COR-L47 (cell line): ENCODE measurements around the gene FAM13C.
"Not testable (repeated sequence)": the region's sequence is repeated elsewhere in the genome, so short reads cannot be mapped to it uniquely, and the experiment has no call there.

Experiments used
- DNase-seq: peaks from one replicate; lab custom pipeline; 2025; lab: John Stamatoyannopoulos, UW

The FAM13C gene

DNA sequence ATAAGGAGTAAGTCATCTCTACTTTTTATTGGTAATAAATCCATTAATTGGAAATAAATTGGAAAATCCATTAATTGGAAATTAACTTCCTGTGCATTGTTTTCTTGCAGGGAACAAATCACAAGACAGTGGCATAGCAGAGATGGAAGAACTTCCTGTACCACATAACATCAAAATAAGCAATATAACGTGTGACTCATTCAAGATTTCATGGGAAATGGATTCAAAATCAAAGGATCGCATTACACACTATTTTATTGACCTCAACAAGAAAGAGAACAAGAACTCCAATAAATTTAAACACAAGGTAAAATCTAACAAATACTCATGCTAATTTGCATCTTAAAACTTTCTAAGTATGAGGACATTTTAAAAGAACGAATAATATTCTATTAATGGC is 128.2 kb downstream of the FAM13C start:
- no peak for DNase-seq

- DNase-seq: no peak
Measured at GRCh38 chr10:59229441-59229840, 132.9 kb downstream of the FAM13C start.

DNA sequence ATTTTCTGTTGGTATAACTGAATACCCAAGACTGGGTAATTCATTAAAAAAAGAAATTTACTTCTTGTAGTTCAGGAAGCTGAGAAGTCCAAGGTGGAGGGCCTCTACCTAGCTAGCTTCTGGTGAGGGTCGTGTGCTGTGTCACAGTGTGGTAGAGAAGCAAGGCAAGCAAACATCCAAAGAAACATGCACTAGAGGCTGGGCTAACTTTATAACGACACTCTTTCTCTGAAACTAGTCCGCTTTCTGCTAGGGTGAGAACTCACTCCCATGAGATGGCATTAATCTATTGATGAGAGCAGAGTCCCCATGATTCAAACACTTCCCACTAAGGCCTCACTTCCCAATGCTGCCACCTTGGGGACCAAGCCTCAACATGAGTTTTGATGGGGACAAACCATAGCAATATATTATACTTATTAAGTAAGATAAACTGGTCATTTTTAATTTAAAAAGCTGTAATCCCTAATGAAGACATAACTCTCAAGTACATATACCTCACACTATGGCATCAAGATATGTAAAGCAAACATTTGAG is 135.1 kb downstream of the FAM13C start:
- DNase-seq: no peak

DNA sequence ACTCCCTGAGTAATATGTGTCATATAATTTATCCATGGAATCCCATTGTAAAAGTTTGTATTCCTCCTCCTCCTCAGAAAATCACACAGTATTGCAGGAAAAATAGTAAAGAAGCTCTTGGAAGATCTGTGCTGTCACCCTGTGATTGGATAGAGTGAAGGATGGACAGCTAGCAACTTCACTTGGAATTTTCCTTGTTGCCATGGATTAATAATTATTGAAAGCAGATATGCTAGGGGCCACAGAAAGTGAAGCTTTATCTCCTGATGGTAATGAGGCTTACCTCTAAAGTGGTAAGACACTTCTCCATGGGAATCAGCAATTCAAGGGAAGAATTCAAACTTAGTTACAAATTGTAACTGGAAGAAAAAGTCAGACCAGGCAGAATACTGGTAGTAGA is 137.1 kb downstream of the FAM13C start:
- DNase-seq: no peak

DNA sequence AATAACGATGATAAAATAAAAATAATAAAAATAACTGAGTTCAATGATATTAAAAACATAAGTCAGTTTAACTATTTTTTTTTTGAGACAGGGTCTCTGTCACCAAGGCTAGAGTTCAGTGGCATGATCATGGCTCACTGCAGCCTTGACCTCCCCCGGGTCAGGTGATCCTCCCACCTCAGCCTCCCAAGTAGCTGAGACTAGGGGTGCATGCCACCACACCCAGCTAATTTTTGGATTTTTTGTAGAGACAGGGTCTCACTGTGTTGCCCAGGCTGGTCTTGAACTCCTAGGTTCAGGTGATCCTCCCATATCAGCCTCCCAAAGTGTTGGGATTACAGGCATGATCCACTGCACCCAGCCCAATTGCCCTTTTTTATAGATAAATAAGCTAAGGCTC is 138.8 kb downstream of the FAM13C start:
- not testable (repeated sequence) for DNase-seq

DNA sequence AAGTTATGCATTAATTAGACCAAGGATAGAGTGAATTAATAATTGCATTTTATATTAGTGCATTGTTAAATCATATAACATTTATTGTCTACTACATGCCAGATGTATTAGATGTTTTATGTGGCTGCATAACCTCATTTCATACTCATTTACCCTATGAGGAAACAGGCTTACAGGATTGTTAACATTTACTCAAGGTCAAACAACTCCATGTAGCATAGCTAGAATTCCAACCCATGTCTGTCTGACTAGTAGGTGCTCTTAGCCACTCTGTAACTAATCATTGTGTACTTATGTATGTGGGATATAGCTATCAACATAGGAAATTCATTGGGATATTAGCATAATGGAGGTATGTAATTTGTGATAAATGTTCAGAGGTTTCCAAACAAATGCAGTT is 139.6 kb downstream of the FAM13C start:
- no peak for DNase-seq

DNA sequence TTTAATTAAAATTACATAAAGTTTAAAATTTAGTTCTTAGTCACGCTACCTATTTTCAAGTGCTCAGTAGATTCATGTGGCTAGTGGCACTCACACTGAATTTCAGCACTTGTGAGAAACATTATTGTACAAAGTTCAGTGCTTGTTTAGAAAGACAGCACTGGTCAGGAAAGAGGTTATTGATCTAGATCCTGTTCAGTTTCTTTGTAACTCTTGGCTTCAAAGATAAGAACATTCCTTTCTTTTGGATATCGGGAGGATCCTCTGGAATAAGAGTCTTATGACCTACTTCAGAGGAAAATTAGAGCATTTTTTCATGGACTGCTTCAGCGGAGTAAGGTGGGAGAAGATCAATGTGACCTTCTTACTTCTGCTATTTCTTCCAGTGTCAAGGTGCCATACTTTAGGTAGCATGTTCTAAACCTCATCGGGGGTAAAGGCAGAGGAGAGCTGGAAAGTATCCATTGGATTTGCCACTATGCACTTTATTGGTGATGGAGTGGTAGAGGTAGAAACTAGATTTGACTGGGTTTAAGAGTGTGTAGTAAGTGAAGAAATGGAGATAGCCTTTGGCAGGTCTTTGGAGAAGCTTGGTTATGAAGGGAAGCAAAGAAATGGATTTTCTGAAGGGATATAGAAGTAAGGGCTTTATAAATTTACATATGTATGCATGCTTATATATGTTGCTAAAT is 146.0 kb downstream of the FAM13C start:
- DNase-seq: no peak

GRCh38 chr10:59214160-59214559 is 148.2 kb downstream of the FAM13C start:
- DNase-seq: no peak

DNA sequence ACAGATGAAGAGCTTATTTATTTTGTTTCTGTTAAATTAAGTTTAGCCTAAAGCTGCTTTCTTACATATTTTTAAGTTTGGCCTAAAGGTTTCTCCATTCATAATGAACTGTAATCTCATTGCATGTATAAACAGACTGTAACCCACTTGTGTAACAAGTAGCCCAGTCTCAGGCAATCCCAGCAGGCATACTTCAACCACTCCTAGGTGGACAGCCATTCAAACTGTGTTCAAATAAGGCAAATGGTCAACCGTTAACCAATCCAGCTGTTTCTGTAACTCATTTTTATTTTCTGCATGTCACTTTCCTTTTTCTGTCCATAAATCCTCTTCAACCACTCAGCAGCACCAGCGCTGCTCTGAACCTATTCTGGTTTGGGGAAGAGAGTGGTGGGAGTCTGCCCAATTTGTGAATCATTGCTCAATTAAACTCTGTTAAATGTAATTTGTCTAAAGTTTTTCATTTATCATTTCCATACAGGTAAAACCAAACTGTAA is 150.0 kb downstream of the FAM13C start:
- no peak for DNase-seq

DNA sequence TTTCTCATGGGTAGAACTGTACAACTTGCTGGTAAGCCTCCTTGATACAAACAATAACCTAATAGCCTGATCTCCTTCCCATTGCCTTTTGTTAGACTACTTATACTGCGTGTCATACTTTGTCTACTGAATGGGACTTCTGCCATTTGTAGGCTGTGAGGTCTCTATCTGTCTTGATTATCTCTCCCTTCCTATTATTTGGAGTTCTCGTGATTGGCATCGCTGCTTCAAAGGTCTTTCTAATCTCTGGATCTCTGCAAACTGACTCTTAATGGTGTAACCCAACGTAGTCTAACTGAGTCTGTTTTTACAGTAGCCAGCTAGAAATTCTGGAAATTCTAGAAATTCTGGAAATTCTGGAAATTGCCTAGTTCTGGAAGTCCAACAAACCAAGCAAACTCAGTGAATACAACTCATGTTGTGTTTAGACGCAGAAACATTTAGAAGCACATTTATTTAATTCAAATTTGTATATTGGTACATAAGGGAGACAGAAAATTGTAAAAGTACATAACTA is 156.1 kb downstream of the FAM13C start:
- no peak for DNase-seq
